CD4-positive, alpha-beta T cell treated with Interleukin-10 for 1 hour (primary cell): ENCODE results near the gene MSH6.

Experiments used
- DNase-seq: peaks from one replicate; pipeline ENCODE4 v3.0.0-alpha.2; 2020

MSH6 gene

DNA sequence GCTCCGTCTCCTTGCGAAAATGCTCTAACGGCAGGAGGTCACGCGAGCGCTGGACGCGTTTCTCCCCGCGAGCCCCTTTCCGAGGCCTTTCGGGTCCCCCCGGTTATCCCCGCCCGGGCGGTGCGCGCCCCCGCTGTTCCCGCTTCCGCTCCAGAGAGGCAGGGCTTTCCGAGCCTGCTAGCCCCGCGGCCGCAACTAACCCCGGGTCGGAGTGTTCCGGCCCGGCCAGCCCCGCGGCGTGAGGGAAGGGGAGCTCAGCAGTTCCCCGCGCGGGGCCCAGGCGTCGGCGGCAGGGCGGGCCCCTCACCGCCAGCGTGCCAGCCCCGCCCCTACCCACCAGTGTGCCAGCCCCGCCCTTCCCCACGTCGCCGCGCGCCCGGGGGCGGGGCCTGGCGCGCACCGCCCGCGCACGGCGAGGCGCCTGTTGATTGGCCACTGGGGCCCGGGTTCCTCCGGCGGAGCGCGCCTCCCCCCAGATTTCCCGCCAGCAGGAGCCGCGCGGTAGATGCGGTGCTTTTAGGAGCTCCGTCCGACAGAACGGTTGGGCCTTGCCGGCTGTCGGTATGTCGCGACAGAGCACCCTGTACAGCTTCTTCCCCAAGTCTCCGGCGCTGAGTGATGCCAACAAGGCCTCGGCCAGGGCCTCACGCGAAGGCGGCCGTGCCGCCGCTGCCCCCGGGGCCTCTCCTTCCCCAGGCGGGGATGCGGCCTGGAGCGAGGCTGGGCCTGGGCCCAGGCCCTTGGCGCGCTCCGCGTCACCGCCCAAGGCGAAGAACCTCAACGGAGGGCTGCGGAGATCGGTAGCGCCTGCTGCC lies at the start of gene MSH6:
TSS of gene MSH6 (plus strand) at position 475 of the 815 bp plus-strand sequence. CDS start at position 564, 89 bp downstream.
- peak; percentile 91 for DNase-seq

GRCh38 chr2:47735136-47735869 lies 47.6 kb upstream of the MSH6 start:
- no peak for DNase-seq

- DNase-seq, result no peak
Measured at GRCh38 chr2:47735912-47736311, 47.0 kb upstream of the MSH6 start.

DNA sequence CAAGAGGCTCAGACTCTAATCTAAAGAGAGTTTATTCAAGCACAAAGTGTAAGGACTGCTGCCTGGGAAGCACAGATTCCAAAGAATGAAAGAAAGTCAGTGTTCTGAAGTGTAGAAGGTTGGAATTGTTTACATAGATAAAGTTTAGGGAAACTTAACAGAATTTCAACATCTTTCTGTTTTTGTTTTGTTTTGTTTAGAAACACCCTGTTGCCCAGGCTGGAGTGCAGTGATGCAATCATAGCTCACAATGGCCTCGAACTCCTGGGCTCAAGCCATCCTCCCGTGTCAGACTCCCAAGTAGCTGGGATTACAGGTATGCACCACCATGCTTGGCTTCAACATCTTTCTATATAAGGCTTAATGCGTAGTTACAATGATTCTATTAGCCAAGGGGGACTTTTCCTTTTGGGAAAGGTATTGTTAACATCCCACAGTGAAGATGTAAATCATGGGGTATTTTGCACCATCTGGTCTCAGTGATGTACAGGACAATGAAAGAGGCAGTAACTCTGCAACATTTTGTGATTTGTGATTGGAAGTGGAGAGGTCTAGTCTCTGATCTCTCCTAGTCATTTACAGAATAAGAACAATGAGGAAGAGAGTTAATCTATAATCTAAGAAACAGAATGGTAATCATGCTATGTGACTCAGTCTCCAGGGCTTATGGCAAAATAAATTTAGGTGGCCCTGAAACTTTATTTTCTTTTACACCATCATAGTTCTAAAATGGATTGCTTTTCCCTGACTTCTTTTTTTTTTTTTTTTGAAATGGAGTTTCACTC lies 45.6 kb upstream of the MSH6 start:
- no peak for DNase-seq

DNA sequence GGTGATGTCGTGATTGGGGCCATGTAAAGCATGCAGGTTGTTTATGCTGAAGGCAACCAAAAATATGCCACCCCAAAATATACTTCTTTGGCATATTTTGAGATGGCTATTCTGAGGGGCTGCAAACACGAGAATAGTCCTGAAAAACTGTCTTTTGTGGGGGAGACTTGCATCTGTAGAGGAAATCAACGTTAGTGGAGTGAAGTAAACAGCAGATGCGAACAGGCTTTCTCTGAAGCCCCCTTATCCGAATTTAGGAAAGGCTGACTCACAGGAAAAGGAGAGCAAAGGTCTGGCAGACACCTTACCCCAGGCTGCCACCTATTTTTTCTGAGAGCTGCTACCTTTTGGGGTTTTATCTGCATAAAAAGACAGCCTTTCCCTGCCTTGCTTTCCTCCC lies 44.6 kb upstream of the MSH6 start:
- no peak for DNase-seq

DNA sequence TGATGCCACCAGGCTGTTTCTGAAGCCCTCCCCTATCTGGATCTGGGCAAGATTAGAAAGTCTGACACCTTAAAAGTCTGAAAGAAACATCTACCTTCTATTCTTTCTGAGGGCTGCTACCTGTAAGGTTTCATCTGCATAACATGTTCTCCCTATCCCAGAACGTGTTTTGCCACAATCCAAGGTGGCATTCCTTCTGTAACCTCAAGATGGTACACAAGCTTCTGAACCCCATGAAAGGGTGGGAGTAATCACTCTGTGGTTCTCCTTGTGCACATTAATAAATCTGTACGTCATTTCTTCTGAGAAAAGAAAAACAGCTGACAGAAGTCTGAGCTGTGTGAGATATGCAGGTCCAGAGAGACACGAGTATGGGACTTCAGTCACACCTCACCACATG lies 41.8 kb upstream of the MSH6 start:
- DNase-seq, result no peak

GRCh38 chr2:47741637-47742036 lies 41.3 kb upstream of the MSH6 start:
- no peak for DNase-seq

DNA sequence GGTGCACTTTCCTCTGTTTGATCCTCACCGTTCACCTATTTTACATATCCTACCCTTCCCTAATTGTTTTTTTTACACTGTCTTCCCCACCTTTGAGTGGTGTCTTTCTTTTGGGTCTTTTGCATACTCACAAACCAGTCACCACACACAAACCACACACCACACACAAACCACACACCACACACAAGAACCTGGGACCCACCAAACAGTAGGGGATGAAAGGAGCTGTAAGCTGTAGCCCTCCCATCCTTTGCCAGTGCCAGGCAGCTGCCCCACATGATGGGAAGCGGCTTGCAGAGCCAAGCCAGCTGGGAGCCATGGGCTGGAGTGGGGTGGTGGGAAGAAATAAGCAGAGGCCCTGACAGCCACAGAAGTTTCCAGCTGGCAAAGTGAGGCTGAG lies 38.9 kb upstream of the MSH6 start:
- DNase-seq, result no peak

GRCh38 chr2:47747878-47748277 lies 35.1 kb upstream of the MSH6 start:
- DNase-seq, result no peak

- no peak for DNase-seq
Measured at GRCh38 chr2:47751856-47752414, 31.0 kb upstream of the MSH6 start.

- DNase-seq, result no peak
Measured at GRCh38 chr2:47767497-47767844, 15.5 kb upstream of the MSH6 start.

DNA sequence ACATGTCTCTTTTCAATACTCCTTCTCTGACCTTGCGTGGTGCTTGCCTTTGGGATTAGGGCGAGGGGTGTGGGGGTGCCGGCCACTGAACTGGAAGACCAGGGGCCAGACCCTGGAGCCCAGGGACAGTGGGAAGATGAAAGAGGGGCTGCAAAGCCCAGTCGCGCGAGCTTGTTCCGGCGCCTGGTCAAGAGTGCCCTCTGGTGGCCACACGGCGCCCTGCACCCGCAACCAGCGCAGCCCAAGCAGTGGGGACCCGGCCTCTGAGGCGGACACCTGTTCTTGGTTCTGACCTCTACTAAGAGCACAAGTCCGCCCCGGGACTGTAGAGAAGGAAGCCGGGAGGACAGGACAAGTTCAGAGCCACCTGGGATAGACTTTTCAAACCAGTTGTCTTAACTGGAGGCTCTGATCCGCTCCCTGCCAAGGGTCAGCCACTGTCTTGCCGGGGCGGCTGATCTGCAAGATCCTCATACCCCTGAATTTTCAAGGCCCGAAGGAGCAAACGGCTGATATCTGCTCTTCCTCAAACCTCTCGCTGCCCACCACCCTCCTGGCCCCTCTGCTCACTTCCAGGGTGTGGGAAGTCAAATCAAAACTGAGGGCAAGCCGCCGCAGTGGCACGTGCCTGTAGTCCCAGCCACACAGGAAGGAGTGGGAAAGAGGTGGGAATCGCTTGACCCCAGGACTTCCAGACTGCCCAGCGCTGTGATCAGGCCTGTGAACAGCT lies 14.9 kb upstream of the MSH6 start:
- peak; percentile 69 for DNase-seq

DNA sequence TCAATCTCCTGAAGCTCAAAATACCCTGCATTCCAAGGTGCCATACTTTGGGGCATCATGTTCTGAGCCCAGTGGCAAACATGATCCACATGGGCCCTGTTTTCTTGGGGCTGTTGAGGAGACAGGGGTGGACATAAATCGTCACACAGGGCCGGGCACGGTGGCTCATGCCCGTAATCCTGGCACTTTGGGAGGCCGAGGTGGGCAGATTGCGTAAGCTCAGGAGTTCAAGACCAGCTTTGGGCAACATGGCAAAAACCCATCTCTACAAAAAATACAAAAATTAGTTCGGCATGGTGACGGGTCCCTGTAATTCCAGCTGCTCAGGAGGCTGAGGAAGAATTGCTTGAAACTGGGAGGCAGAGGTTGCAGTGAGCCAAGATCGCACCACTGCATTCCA lies 13.6 kb upstream of the MSH6 start:
- no peak for DNase-seq

DNA sequence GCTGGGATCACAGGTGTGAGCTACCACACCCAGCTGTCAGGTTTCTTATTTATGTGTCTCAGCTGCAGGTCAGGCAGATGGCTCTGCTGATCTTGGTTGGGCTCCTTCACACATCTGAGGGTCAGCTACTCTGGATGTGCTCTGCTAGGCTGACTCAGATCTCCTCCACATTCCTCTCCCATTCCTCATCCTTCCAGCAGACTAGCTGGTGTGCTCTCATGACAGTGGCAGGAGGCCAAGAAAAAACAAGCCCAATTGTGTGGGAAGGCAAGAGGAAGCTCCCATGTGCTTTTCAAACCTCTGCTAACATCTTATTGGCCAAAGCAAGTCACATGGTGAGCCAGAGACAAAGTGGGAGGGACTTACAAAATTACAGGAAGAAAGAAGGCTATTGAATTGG lies 11.7 kb upstream of the MSH6 start:
- DNase-seq, result no peak

GRCh38 chr2:47772343-47772742 lies 10.6 kb upstream of the MSH6 start:
- no peak for DNase-seq

GRCh38 chr2:47774567-47774966 lies 8.4 kb upstream of the MSH6 start:
- DNase-seq, result no peak

DNA sequence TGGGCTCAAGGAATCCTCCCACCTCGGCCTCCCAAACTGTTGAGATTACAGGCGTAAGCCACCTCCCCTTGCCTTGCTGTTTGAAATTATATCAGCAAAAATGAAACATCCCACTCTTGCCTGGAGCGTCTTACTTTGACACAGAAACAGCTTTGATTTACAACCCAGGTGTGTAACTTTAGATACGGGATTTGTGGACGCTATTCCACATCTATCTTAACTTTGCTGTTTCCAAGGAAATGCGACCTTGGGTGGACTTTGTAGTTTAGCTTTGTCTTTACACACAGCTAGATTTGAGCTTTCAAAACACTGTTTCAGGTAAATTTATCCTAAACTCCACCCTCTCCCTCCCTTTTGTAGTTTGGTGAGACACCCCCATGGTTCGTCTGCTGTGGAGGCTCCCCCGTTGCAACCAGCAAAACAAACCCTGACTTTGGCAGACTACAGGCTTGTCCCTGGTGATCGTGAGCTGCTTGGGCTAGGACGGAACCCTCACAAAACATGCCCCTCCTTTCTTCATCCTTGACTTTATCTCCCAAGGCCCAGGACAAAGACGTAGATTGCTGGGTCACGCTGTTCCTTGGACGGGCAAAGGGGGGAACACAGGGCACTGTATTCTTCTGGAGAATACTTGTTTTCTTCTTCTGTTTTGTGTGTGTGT lies 5.5 kb upstream of the MSH6 start:
- no peak for DNase-seq

DNA sequence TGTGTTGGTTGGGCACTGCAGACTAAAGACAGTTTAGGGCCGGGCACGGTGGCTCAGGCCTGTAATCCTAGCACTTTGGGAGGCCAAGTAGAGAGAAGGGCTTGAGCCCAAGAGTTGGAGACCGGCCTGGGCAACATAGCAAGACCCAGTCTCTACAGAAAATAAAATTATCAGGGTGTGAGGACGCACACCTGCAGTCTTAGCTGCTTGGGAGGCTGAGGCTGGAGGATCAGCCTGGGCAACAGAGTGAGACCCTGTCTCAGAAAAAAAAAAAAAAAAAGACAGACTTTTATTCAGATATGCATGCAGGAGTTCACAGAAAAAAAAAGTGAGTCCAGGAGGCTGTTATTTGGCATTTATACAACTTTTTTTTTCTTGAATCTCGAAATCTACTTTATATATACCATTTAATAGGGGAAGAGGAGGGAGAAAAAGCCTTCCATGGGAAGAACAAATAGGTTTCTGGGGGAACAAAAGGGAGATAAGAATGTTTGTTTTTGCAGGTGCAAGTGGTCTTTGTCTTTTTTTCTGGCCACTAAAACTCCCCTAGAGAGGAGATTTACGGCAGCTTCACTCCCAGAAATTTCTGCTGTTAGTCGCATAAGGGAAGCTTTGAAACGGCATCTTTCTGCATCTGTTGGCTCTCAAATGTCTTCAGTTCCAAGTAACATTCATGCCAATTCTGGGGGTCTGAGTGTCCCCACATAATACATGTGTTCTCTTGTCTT lies 4.1 kb upstream of the MSH6 start:
- no peak for DNase-seq

GRCh38 chr2:47779426-47779790 lies 3.5 kb upstream of the MSH6 start:
- no peak for DNase-seq

- DNase-seq, result no peak
Measured at GRCh38 chr2:47782381-47782670, 619 bp upstream of the MSH6 start.

DNA sequence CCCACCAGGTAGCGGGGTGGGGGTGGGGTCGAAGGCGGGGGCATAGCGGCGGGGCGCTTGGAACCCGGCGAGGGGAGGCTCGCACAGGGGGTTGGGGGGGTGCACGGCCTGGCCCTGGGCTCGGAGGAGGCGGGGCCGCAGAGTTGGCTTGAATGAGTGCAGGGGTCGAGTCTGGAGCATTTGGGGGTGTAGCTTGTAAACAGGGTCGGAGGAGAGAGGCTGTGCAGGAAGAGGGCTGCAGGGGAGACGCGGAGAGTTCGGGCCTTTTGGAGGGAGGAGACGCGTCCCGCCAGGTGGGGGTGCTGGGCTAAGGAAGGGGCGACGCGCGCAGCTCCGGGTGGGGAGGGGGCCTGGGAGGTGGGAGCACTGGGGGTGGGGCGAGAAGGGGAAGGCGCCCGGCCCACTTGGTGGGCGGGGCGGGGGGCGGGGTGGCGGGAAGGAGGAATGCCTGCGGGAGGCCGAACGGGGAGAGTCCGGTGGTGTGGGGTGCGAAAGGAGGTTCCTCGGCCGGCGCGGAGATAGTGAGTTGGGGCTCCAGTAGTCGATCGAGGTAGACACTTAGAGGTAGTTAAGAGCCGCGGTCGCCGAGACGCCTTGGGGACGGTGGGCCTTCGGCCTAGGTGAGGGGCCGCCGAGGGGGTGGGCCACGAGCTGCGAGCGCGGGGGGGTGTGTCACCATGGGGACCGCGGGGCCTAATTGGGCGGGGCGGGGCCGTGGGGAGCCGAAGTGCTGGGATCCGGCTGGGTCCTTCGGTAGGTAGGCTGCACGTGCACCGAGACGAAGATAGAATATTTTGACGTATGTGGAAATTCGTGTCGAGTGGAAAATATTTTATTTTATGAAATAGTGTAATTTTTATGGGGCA lies 774 bp downstream of the MSH6 start:
- DNase-seq, result peak; percentile 71
